Common myeloid progenitor, CD34-positive (primary cell): Measurements from ENCODE around the gene ZNF672. TPM values are rescaled to one million over a fixed set of nuclear protein-coding genes. Genes with fewer than 3 reads are reported as not detected.
"Not testable (repeated sequence)": the region's sequence is repeated elsewhere in the genome, so short reads cannot be mapped to it uniquely, and the experiment has no call there.

Source experiments
- CTCF ChIA-PET: fragments of 350-600 bp; sonication (Branson Sonifier 250); formaldehyde crosslinking; loops from one replicate; lab custom pipeline; 2021; ENCODE audit warnings: antibody characterized with exemption; lab: Charles Lee
- POLR2A ChIA-PET: fragments of 350-600 bp; sonication (Branson Sonifier 250); formaldehyde crosslinking; loops from one replicate; lab custom pipeline; 2021; ENCODE audit warnings: antibody characterized with exemption; lab: Charles Lee
- DNase-seq, 3 donors: peaks; one replicate each; pipeline versions ENCODE4 v3.0.0 to v3.0.0-alpha.2; 2013
- H3K27ac ChIP-seq, 2 experiments: 1 replicate in 1 of 2; 2 replicates in 1 of 2; pipeline ENCODE4 v1.7.0; 2013; ENCODE audit warnings: inconsistent platforms in 2 of 2, low read length in 2 of 2, mild to moderate bottlenecking in 2 of 2, low read depth in 1 of 2, moderate library complexity in 1 of 2; ENCODE audit not compliant: severe bottlenecking in 2 of 2, insufficient read depth in 1 of 2, poor library complexity in 1 of 2
- H3K27me3 ChIP-seq, 5 experiments: replicated peaks in 2 of 5; 1 replicate in 3 of 5; 2 replicates in 2 of 5; pipeline versions ENCODE4 v1.6.1 to v1.7.0; 2013; ENCODE audit warnings: low read length in 4 of 5, mild to moderate bottlenecking in 2 of 5, moderate library complexity in 2 of 5, inconsistent platforms in 1 of 5; ENCODE audit not compliant: insufficient read depth in 5 of 5, control insufficient read depth in 4 of 5
- H3K36me3 ChIP-seq, 4 experiments: 1 replicate in 2 of 4; 2 replicates in 2 of 4; pipeline versions ENCODE4 v1.6.1 to v1.7.0; 2013; ENCODE audit warnings: low read length in 3 of 4, control low read depth in 1 of 4, mild to moderate bottlenecking in 1 of 4; ENCODE audit not compliant: control insufficient read depth in 4 of 4, insufficient read depth in 4 of 4
- H3K4me1 ChIP-seq, 4 experiments: 1 replicate in 3 of 4; 2 replicates in 1 of 4; pipeline versions ENCODE4 v1.6.1 to v1.7.1; 2013; ENCODE audit warnings: low read length in 3 of 4, mild to moderate bottlenecking in 3 of 4, control low read depth in 1 of 4, inconsistent platforms in 1 of 4, moderate library complexity in 1 of 4; ENCODE audit not compliant: control insufficient read depth in 4 of 4, insufficient read depth in 4 of 4; ENCODE audit errors: control extremely low read depth in 1 of 4
- H3K4me3 ChIP-seq, 7 experiments: 1 replicate in 4 of 7; 2 replicates in 3 of 7; pipeline versions ENCODE4 v1.5.1 to v1.7.0; 2013; ENCODE audit warnings: mild to moderate bottlenecking in 7 of 7, low read length in 6 of 7, moderate library complexity in 6 of 7, inconsistent platforms in 2 of 7, low read depth in 2 of 7, control low read depth in 1 of 7; ENCODE audit not compliant: insufficient read depth in 4 of 7, control insufficient read depth in 1 of 7; ENCODE audit errors: extremely low read depth in 1 of 7
- H3K9me3 ChIP-seq, 5 experiments: 1 replicate in 4 of 5; 2 replicates in 1 of 5; pipeline versions ENCODE4 v1.6.1 to v1.7.1; 2013; ENCODE audit warnings: low read length in 4 of 5, mild to moderate bottlenecking in 2 of 5, inconsistent platforms in 1 of 5, low read depth in 1 of 5, moderate library complexity in 1 of 5; ENCODE audit not compliant: control insufficient read depth in 4 of 5, insufficient read depth in 2 of 5; ENCODE audit errors: control extremely low read depth in 1 of 5
- WGBS: methylation state at CpG from one replicate; pipeline ENCODE4 v1.1.5; 2013; ENCODE audit not compliant: insufficient coverage; 5-methylcytosine and 5-hydroxymethylcytosine counted together
- polyA plus RNA-seq: library from polyadenylated mRNA; unstranded; fragments of 120-200 nt; gene quantifications from one replicate; pipeline ENCODE4 v1.2.1, GENCODE V29; 2013

The ZNF672 gene
- polyA plus RNA-seq = 21.1 TPM

- ChIA-PET POLR2A (interaction anchor here (1.5 to 2.5 kb wide), 4 partner anchors 11 to 21 kb away, joined by 4 to 17 read pairs (median 11); partner anchors contain the start of genes SH3BP5L and ZNF692), CTCF (interaction anchor here (0.8 to 2.0 kb wide), 13 partner anchors 9 to 140 kb away, joined by 3 to 10 read pairs (median 4); partner anchors contain the start of genes SH3BP5L and ZNF692)
- H3K36me3 ChIP-seq = peaks cover 0 to 10% (median 5%) of the 10 kb centered on the region in 4 experiments
- H3K4me3 ChIP-seq = peak within 1 kb of the TSS; percentile 78 to 93 (median 87)
- H3K4me1 ChIP-seq = peaks cover 11 to 54% (median 35%) of the 10 kb centered on the region in 4 experiments
- H3K9me3 ChIP-seq = no peaks in the 10 kb centered on the region
- H3K27ac ChIP-seq = peak within 1 kb of the TSS; percentile 91 to 97
- WGBS = 0% methylated on average over 41 of the region's 48 CpGs
- peak; percentile 92 to 96 (median 95) for DNase-seq
- H3K27me3 ChIP-seq = no peaks in the 10 kb centered on the region
Observed at GRCh38 chr1:248837781-248838356, at the start of gene ZNF672. Gene ZNF672 (plus strand): TSS chr1:248838224. CDS start chr1:248847275, 9,051 bp downstream.

- Histone ChIP-seq H3K27ac (no peak overlapping the region), H3K4me3 (no peak overlapping the region), H3K36me3 (no peaks in the 10 kb centered on the region), H3K9me3 (no peaks in the 10 kb centered on the region), H3K4me1 (no peaks in the 10 kb centered on the region), H3K27me3 (peaks cover 0 to 3% (median 0%) of the 10 kb centered on the region in 5 experiments)
- ChIA-PET CTCF (no interaction called here), POLR2A (no interaction called here)
- DNase-seq = no peak
- WGBS = 100% methylated on average over 3 of the region's 3 CpGs
Observed at GRCh38 chr1:248788327-248788726, 49.7 kb upstream of the ZNF672 start.

- H3K36me3 ChIP-seq, CTCF ChIA-PET, H3K9me3 ChIP-seq, DNase-seq, H3K27ac ChIP-seq, H3K4me3 ChIP-seq, H3K27me3 ChIP-seq, POLR2A ChIA-PET, H3K4me1 ChIP-seq: not testable (repeated sequence)
- no CpG with 5 or more reads among the region's 2 CpGs for WGBS
Observed at GRCh38 chr1:248789337-248789736, 48.7 kb upstream of the ZNF672 start.

GRCh38 chr1:248790456-248790855, 47.6 kb upstream of the ZNF672 start:
- ChIA-PET CTCF (no interaction called here), POLR2A (no interaction called here)
- H3K36me3 ChIP-seq = no peaks in the 10 kb centered on the region
- no peaks in the 10 kb centered on the region for H3K4me1 ChIP-seq
- 93% methylated on average over 4 of the region's 5 CpGs for WGBS
- DNase-seq = no peak
- H3K9me3 ChIP-seq = peaks cover 0 to 5% (median 0%) of the 10 kb centered on the region in 5 experiments
- peaks cover 0 to 3% (median 0%) of the 10 kb centered on the region in 5 experiments for H3K27me3 ChIP-seq
- H3K27ac ChIP-seq = no peak overlapping the region
- no peak overlapping the region for H3K4me3 ChIP-seq

- CTCF ChIA-PET = no interaction called here
Observed at GRCh38 chr1:248791010-248791409, 47.0 kb upstream of the ZNF672 start.

GRCh38 chr1:248792342-248792741, 45.7 kb upstream of the ZNF672 start:
- CTCF ChIA-PET = no interaction called here
- Histone ChIP-seq H3K4me1 (no peaks in the 10 kb centered on the region), H3K27ac (no peak overlapping the region), H3K27me3 (peaks cover 0 to 3% (median 0%) of the 10 kb centered on the region in 5 experiments), H3K4me3 (no peak overlapping the region), H3K36me3 (no peaks in the 10 kb centered on the region), H3K9me3 (peaks cover 0 to 9% (median 0%) of the 10 kb centered on the region in 5 experiments)
- POLR2A ChIA-PET = no interaction called here
- DNase-seq = no peak
- WGBS = 83% methylated on average over 5 of the region's 5 CpGs

More at GRCh38 chr1:248791010-248791409, 47.0 kb upstream of the ZNF672 start:
- no peak overlapping the region for H3K4me3 ChIP-seq
- POLR2A ChIA-PET = no interaction called here
- peaks cover 0 to 3% (median 0%) of the 10 kb centered on the region in 5 experiments for H3K27me3 ChIP-seq
- H3K9me3 ChIP-seq = peaks cover 0 to 9% (median 0%) of the 10 kb centered on the region in 5 experiments
- H3K4me1 ChIP-seq = no peaks in the 10 kb centered on the region
- H3K27ac ChIP-seq = no peak overlapping the region
- WGBS = 100% methylated on average over 2 of the region's 4 CpGs
- DNase-seq = no peak
- H3K36me3 ChIP-seq = no peaks in the 10 kb centered on the region

- Histone ChIP-seq H3K4me3 (no peak overlapping the region), H3K36me3 (no peaks in the 10 kb centered on the region), H3K4me1 (no peaks in the 10 kb centered on the region), H3K27ac (no peak overlapping the region), H3K27me3 (peaks cover 0 to 3% (median 0%) of the 10 kb centered on the region in 5 experiments), H3K9me3 (peaks cover 0 to 9% (median 0%) of the 10 kb centered on the region in 5 experiments)
- CTCF ChIA-PET = no interaction called here
- POLR2A ChIA-PET = no interaction called here
- DNase-seq = no peak
Observed at GRCh38 chr1:248793592-248793991, 44.4 kb upstream of the ZNF672 start.
